Measurements from ENCODE around the gene CRNN. TPM values are rescaled to one million over a fixed set of nuclear protein-coding genes. Genes with fewer than 3 reads are reported as not detected.

CRNN gene
- total RNA-seq: 26.0 TPM

- DNase-seq: no peak
These were observed at the start of gene CRNN for GRCh38 chr1:152413909-152414308. Gene CRNN, minus strand, starts transcription at chr1:152414263. Its CDS starts 2,030 bp downstream, at chr1:152412233.

GRCh38 chr1:152462636-152463035, 48.6 kb upstream of the CRNN start:
- no peak for DNase-seq

- peak; percentile 66 for DNase-seq
These were observed 47.5 kb upstream of the CRNN start for GRCh38 chr1:152461544-152461943.

GRCh38 chr1:152460529-152460899, 46.5 kb upstream of the CRNN start:
- no peak for DNase-seq

- peak; percentile 54 for DNase-seq
These were observed 45.8 kb upstream of the CRNN start for GRCh38 chr1:152459596-152460528.

- peak; percentile 86 for DNase-seq
These were observed 44.5 kb upstream of the CRNN start for GRCh38 chr1:152458384-152459185.

- no peak for DNase-seq
These were observed 43.5 kb upstream of the CRNN start for GRCh38 chr1:152457561-152457960.

GRCh38 chr1:152457071-152457470, 43.0 kb upstream of the CRNN start:
- no peak for DNase-seq

- DNase-seq: no peak
These were observed 37.2 kb upstream of the CRNN start for GRCh38 chr1:152451254-152451653.

GRCh38 chr1:152449661-152450060, 35.6 kb upstream of the CRNN start:
- DNase-seq: no peak

GRCh38 chr1:152448496-152448895, 34.4 kb upstream of the CRNN start:
- DNase-seq: no peak

- no peak for DNase-seq
These were observed 34.0 kb upstream of the CRNN start for GRCh38 chr1:152448095-152448494.

GRCh38 chr1:152447484-152447883, 33.4 kb upstream of the CRNN start:
- no peak for DNase-seq

GRCh38 chr1:152444045-152444444, 30.0 kb upstream of the CRNN start:
- no peak for DNase-seq

- peak; percentile 12 for DNase-seq
These were observed 28.7 kb upstream of the CRNN start for GRCh38 chr1:152442765-152443164.

- DNase-seq: no peak
These were observed 28.2 kb upstream of the CRNN start for GRCh38 chr1:152442301-152442700.

- DNase-seq: no peak
These were observed 27.7 kb upstream of the CRNN start for GRCh38 chr1:152441756-152442155.

GRCh38 chr1:152440635-152441471, 26.8 kb upstream of the CRNN start:
- peak; percentile 83 for DNase-seq

- DNase-seq: no peak
These were observed 22.8 kb upstream of the CRNN start for GRCh38 chr1:152436593-152437496.

GRCh38 chr1:152427458-152427857, 13.4 kb upstream of the CRNN start:
- no peak for DNase-seq

GRCh38 chr1:152426731-152427130, 12.7 kb upstream of the CRNN start:
- DNase-seq: no peak
